Measurements from ENCODE around the gene LRRC28. TPM values are rescaled to one million over a fixed set of nuclear protein-coding genes. Genes with fewer than 3 reads are reported as not detected.

The LRRC28 gene
- total RNA-seq, 1 donor from 2014 or later: 28.8 TPM

DNA sequence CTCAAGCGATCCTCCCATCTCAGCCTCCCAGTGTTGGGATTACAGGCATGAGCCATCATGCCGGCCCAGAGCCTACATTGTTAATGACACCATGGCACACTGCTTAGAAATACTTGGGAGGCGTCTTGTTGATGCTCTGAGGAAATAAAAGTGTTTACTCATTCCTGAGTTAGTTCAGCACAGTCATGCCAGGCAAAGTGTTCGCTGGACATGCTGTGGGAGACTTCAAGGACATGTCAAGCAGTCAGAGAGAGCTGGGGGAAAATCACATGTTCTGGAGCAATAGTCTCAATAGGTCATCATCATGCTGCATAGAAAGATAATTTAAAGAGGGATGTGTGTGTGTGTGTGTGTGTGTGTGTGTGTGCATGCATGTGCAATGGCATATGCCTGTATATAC lies 39.4 kb upstream of the LRRC28 start:
- H3K4me3 Mint-ChIP-seq: no peak overlapping the region
- H3K27me3 Mint-ChIP-seq (ENCODE audit: low read depth): no peaks in the 10 kb centered on the region
- no peaks in the 10 kb centered on the region for H3K9me3 Mint-ChIP-seq
- no peak for DNase-seq (ENCODE audit: low read depth, low spot score)
- H3K27ac Mint-ChIP-seq (ENCODE audit: unreplicated experiment): no peak overlapping the region
- TF ChIP-seq, protein P1, sequence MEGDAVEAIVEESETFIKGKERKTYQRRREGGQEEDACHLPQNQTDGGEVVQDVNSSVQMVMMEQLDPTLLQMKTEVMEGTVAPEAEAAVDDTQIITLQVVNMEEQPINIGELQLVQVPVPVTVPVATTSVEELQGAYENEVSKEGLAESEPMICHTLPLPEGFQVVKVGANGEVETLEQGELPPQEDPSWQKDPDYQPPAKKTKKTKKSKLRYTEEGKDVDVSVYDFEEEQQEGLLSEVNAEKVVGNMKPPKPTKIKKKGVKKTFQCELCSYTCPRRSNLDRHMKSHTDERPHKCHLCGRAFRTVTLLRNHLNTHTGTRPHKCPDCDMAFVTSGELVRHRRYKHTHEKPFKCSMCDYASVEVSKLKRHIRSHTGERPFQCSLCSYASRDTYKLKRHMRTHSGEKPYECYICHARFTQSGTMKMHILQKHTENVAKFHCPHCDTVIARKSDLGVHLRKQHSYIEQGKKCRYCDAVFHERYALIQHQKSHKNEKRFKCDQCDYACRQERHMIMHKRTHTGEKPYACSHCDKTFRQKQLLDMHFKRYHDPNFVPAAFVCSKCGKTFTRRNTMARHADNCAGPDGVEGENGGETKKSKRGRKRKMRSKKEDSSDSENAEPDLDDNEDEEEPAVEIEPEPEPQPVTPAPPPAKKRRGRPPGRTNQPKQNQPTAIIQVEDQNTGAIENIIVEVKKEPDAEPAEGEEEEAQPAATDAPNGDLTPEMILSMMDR (conservative IDR thresholded peaks at IDR 0.05): no peak
- H3K4me1 Mint-ChIP-seq: no peaks in the 10 kb centered on the region
- H3K36me3 Mint-ChIP-seq (ENCODE audit: low read depth): peaks cover 2% of the 10 kb centered on the region

DNA sequence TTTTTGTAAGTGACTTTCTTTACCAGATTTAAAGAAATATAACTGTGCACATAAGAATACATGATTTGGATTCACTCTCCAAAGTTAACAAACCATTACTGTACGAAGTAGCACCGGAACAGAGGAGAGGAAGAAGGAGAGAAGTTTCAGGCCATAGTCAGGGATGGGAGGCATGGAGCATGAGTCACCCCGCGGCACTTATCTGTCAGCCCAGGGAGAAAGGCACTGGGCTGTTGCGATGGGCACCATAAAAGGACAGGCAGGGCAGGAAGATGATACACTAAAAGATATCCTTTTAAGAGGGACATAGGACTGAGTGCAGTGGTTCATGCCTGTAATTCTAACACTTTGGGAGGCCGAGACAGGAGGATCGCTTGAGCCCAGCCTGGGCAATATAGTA lies 38.9 kb upstream of the LRRC28 start:
- no peak overlapping the region for H3K27ac Mint-ChIP-seq (ENCODE audit: unreplicated experiment)
- TF ChIP-seq, protein P1 (conservative IDR thresholded peaks at IDR 0.05): no peak
- H3K27me3 Mint-ChIP-seq (ENCODE audit: low read depth): no peaks in the 10 kb centered on the region
- no peak for DNase-seq (ENCODE audit: low read depth, low spot score)
- no peak overlapping the region for H3K4me3 Mint-ChIP-seq
- H3K36me3 Mint-ChIP-seq (ENCODE audit: low read depth): peaks cover 2% of the 10 kb centered on the region
- no peaks in the 10 kb centered on the region for H3K9me3 Mint-ChIP-seq
- no peaks in the 10 kb centered on the region for H3K4me1 Mint-ChIP-seq

DNA sequence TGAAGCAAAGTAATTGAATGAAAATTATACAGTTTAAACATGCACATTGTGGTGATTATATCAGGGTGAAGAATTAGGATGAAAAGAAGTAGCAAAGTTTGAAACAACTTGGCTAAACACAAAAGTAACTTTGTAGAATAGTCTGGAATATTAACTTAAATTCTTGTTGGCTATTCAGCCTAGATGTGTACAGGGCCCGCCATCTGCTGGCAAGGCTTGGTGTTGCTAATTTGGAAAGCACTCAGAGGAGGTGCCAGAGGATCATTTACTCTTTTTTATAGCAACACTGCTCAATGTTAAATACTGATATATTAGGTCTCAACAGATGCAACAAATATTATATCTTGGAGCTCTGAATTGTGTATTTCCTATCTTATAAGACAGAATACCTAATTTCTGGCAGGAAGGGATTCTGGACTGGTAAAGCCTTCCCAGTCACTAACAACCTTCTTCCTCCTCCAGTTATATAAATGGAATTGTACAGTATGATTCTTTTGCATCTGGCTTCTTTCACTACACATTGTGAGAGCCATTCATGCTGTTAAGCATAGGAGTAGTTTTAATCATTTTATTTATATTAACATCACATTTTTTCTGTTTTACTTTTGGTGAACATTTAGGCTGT lies 38.0 kb upstream of the LRRC28 start:
- Mint-ChIP-seq H3K27me3 (ENCODE audit: low read depth) (no peaks in the 10 kb centered on the region), H3K9me3 (no peaks in the 10 kb centered on the region), H3K27ac (ENCODE audit: unreplicated experiment) (no peak overlapping the region), H3K4me3 (no peak overlapping the region), H3K4me1 (no peaks in the 10 kb centered on the region), H3K36me3 (ENCODE audit: low read depth) (peaks cover 3% of the 10 kb centered on the region)
- peak; percentile 69 for DNase-seq (ENCODE audit: low read depth, low spot score)
- TF ChIP-seq, protein P1 (conservative IDR thresholded peaks at IDR 0.05): peak; percentile 94

DNA sequence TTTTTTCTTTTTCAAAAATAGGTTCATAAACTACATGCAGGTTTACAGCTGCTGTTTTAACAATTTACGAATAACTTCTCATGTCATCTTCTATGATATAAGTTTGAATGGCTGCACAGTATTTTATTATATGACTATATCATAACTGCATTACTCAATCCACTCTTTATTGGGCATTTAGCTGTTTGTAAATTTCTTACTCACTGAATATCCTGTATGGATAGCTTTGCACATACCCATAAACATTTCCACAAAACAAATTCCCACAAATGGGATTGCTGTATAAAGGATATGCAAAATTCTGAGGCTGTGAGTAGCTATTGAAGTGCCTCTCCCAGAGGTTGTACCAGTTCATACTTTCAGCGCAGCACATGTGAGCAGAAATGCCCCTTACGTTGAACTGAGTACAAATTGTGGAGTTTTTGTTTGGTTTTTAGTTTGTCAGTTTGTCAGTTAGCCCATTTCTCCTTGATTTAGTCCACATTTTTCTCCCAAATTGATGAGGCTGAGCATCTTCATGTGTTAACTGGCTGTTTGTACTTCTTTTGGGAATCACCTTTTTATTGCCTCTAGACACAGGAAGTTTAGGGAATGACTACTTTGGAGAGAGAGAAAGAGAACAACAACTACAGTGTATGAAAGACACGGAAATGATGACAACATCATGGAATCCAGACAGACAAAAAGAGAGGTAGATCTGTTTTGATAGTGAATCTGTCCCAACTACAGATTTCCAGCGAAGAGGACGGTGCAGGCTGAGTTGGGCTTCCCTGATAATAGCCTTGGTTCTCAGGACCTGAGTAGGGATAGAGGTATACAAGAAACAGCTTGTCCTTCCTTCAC lies 26.7 kb upstream of the LRRC28 start:
- peaks cover 14% of the 10 kb centered on the region for H3K36me3 Mint-ChIP-seq (ENCODE audit: low read depth)
- no peaks in the 10 kb centered on the region for H3K4me1 Mint-ChIP-seq
- DNase-seq (ENCODE audit: low read depth, low spot score): no peak
- no peaks in the 10 kb centered on the region for H3K9me3 Mint-ChIP-seq
- TF ChIP-seq, protein P1 (conservative IDR thresholded peaks at IDR 0.05): no peak
- H3K27ac Mint-ChIP-seq (ENCODE audit: unreplicated experiment): no peak overlapping the region
- no peak overlapping the region for H3K4me3 Mint-ChIP-seq
- H3K27me3 Mint-ChIP-seq (ENCODE audit: low read depth): no peaks in the 10 kb centered on the region

DNA sequence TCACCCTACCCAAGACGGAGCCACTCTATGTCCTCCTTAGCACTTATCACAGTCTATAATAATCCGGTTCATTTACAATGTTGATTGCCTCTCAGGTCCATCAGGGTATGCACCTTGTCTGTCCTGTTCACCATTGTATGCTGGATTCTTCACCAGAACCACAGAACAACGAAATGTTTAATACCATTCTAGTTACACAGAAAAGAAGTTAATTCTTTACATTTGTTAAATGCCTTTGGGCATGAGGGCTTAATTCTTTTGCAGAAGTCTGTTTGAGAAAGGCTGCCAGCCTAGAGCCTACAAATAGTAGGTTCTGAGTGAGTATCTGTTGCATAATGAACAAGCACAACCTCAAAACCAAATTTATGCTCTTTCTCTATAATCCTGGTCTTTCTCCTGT lies 24.5 kb upstream of the LRRC28 start:
- Mint-ChIP-seq H3K4me1 (no peaks in the 10 kb centered on the region), H3K27me3 (ENCODE audit: low read depth) (no peaks in the 10 kb centered on the region), H3K36me3 (ENCODE audit: low read depth) (peaks cover 10% of the 10 kb centered on the region), H3K27ac (ENCODE audit: unreplicated experiment) (no peak overlapping the region), H3K9me3 (no peaks in the 10 kb centered on the region), H3K4me3 (no peak overlapping the region)
- TF ChIP-seq, protein P1 (conservative IDR thresholded peaks at IDR 0.05): no peak
- DNase-seq (ENCODE audit: low read depth, low spot score): no peak
